ENCODE data around the gene DENND1C. TPM values are rescaled to one million over a fixed set of nuclear protein-coding genes. Genes with fewer than 3 reads are reported as not detected.

The DENND1C gene
- polyA plus RNA-seq, 2 of the 4 experiments (the other 2 are of a cell fraction) = 0.30 to 0.32 TPM

DNA sequence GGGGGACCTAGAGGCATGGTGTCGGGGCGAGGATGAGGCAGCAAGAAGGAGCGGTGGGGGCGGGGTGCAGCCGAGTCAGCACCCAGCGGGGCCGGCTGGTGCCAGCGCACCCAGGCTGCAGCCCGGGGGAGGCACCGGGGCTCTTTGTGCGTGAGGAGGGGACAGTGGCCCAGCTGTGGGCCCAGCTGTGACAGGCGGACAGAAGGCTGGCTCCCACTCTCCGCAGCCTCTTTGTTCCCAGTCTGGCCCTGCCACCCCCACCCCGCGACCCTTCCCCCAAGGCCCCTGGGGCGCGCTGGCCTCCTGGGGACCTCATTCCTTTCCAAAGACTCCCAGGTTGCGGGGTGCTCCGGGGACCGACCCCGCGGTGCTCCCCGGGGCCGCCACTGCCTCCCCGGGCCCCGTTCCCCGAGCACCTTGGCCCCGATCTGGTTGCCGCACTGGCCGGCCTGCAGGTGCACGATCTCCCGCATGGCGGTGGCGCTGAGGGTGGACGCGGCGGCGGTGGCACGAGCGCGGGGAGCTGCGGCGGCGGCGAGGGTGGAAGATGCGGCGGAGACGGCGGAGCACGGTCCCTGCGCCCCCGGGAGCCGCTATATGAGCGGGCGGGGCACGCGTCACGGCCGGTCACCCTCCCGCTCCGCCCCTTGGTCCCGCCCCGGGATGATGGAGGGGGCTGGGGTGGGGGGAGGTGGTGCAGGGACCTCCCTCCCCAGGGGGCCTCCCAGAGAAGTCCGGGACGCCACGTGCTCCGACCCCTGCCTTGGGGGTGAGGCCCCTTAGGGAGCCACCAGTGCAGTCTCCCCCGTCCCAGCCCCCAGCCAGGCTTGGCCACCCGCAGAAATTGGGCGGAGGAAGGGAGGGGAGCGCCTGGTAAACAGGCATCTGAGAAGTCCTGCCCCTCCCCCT lies 20.4 kb upstream of the DENND1C start, which contains the start of gene TUBB4A:
Gene TUBB4A (minus strand): TSS at position 570 of the 909 bp plus-strand sequence. CDS start 97 bp downstream, at position 473.
- 30% methylated on average over 6 of the region's 71 CpGs for WGBS (ENCODE audit: missing lambda C conversion rate)
- TF ChIP-seq EP300 (IDR thresholded peaks at IDR 0.05) (no peak), RFX5 (IDR thresholded peaks at IDR 0.05) (no peak), RAD21 (conservative IDR thresholded peaks at IDR 0.05 in 1 of 2, IDR thresholded peaks at IDR 0.05 in 1 of 2) (no peak), FOXS1 (CRISPR knock-in tag; IDR thresholded peaks at IDR 0.05) (no peak), MAFK (IDR thresholded peaks at IDR 0.05; ENCODE audit: partially characterized antibody) (no peak), HEYL (CRISPR knock-in tag; IDR thresholded peaks at IDR 0.05) (no peak), POLR2A (IDR thresholded peaks at IDR 0.05; ENCODE audit: low read length) (peak; percentile 28; the same call in 1 of the 2 replicates), PHF8 (IDR thresholded peaks at IDR 0.05; ENCODE audit: borderline replicate concordance, low read depth) (peak; percentile 62; the same call in 1 of the 2 replicates), SREBF2 (IDR thresholded peaks at IDR 0.05) (no peak), HOXA7 (CRISPR knock-in tag; IDR thresholded peaks at IDR 0.05) (no peak), EHF (CRISPR knock-in tag; IDR thresholded peaks at IDR 0.05) (no peak), ZFP36 (IDR thresholded peaks at IDR 0.05; ENCODE audit: borderline replicate concordance, partially characterized antibody) (no peak)
- TF ChIP-seq, protein P1, sequence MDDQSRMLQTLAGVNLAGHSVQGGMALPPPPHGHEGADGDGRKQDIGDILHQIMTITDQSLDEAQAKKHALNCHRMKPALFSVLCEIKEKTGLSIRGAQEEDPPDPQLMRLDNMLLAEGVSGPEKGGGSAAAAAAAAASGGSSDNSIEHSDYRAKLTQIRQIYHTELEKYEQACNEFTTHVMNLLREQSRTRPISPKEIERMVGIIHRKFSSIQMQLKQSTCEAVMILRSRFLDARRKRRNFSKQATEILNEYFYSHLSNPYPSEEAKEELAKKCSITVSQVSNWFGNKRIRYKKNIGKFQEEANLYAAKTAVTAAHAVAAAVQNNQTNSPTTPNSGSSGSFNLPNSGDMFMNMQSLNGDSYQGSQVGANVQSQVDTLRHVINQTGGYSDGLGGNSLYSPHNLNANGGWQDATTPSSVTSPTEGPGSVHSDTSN (IDR thresholded peaks at IDR 0.05) = no peak
- TF ChIP-seq, protein P2, sequence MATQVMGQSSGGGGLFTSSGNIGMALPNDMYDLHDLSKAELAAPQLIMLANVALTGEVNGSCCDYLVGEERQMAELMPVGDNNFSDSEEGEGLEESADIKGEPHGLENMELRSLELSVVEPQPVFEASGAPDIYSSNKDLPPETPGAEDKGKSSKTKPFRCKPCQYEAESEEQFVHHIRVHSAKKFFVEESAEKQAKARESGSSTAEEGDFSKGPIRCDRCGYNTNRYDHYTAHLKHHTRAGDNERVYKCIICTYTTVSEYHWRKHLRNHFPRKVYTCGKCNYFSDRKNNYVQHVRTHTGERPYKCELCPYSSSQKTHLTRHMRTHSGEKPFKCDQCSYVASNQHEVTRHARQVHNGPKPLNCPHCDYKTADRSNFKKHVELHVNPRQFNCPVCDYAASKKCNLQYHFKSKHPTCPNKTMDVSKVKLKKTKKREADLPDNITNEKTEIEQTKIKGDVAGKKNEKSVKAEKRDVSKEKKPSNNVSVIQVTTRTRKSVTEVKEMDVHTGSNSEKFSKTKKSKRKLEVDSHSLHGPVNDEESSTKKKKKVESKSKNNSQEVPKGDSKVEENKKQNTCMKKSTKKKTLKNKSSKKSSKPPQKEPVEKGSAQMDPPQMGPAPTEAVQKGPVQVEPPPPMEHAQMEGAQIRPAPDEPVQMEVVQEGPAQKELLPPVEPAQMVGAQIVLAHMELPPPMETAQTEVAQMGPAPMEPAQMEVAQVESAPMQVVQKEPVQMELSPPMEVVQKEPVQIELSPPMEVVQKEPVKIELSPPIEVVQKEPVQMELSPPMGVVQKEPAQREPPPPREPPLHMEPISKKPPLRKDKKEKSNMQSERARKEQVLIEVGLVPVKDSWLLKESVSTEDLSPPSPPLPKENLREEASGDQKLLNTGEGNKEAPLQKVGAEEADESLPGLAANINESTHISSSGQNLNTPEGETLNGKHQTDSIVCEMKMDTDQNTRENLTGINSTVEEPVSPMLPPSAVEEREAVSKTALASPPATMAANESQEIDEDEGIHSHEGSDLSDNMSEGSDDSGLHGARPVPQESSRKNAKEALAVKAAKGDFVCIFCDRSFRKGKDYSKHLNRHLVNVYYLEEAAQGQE (IDR thresholded peaks at IDR 0.05) = no peak
- TF ChIP-seq, protein P3, sequence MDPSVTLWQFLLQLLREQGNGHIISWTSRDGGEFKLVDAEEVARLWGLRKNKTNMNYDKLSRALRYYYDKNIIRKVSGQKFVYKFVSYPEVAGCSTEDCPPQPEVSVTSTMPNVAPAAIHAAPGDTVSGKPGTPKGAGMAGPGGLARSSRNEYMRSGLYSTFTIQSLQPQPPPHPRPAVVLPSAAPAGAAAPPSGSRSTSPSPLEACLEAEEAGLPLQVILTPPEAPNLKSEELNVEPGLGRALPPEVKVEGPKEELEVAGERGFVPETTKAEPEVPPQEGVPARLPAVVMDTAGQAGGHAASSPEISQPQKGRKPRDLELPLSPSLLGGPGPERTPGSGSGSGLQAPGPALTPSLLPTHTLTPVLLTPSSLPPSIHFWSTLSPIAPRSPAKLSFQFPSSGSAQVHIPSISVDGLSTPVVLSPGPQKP (IDR thresholded peaks at IDR 0.05; ENCODE audit: low read depth, low read length) = no peak

DNA sequence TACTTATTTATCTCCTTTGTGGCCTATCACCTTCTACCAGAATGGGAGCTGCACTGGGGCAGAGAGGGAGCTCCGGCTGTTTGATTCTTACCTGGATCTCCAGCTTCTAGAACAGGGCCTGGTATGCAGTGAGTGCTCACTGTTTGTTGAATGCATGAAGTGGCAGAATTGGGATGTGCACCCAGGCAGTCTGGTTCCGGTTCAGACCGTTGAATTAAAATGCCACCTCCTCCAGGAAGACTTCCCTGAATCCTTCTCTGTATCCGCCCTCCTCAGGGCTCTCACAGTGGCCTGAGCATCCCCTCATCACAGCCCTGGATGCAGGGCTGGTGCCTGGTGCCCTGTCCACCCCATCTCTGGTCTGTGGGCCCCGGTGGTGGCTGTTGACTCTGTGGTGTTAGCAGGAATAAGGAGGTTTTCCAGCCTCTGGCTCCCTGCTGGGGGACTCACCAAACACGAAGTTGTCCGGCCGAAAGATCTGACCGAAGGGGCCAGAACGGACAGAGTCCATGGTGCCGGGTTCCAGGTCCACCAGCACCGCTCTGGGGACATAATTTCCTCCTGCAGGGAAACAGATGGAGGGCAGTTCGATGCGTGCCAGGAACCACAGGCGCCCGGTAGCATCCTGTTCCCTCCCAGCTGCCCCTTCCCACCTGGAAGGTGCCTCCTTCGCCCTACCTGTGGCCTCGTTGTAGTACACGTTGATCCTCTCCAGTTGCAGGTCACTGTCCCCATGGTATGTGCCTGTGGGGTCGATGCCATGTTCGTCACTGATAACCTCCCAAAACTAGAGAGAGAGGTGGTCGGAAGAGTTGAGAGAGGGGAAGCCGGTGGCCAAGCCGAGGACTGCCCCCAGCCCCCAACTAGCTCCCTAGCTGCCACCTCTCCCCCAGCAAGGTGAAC lies 19.5 kb upstream of the DENND1C start:
- H3K9me3 ChIP-seq = no peaks in the 10 kb centered on the region
- H3K4me1 ChIP-seq = peaks cover 5% of the 10 kb centered on the region; the same call in 2 of the 3 replicates
- DNase-seq (ENCODE audit: low read depth in 1 of 2, low spot score in 1 of 2) (no peak), FAIRE-seq (no peak), ATAC-seq (no peak)
- ChIA-PET POLR2A (interaction anchor here (0.6 kb wide), 1 partner anchor 10 kb away, joined by 4 read pairs; no protein-coding TSS in a partner anchor), CTCF (interaction anchor here (0.6 to 2.0 kb wide), 4 partner anchors 16 to 51 kb away, joined by 3 to 8 read pairs (median 3); partner anchors contain the start of gene DENND1C)
- TF ChIP-seq ZFP36 (IDR thresholded peaks at IDR 0.05; ENCODE audit: borderline replicate concordance, partially characterized antibody) (peak; percentile 86), RNF2 (IDR thresholded peaks at IDR 0.05; ENCODE audit: borderline replicate concordance, low read depth) (no peak), HOXB13 (CRISPR knock-in tag; IDR thresholded peaks at IDR 0.05; ENCODE audit: low read depth) (no peak), MAFK (IDR thresholded peaks at IDR 0.05; ENCODE audit: partially characterized antibody) (no peak), CHD4 (IDR thresholded peaks at IDR 0.05; ENCODE audit: borderline replicate concordance) (no peak)
- TF ChIP-seq, protein P4, sequence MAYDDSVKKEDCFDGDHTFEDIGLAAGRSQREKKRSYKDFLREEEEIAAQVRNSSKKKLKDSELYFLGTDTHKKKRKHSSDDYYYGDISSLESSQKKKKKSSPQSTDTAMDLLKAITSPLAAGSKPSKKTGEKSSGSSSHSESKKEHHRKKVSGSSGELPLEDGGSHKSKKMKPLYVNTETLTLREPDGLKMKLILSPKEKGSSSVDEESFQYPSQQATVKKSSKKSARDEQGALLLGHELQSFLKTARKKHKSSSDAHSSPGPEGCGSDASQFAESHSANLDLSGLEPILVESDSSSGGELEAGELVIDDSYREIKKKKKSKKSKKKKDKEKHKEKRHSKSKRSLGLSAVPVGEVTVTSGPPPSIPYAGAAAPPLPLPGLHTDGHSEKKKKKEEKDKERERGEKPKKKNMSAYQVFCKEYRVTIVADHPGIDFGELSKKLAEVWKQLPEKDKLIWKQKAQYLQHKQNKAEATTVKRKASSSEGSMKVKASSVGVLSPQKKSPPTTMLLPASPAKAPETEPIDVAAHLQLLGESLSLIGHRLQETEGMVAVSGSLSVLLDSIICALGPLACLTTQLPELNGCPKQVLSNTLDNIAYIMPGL (CRISPR knock-in tag; IDR thresholded peaks at IDR 0.05; ENCODE audit: borderline replicate concordance) = no peak
- peak overlapping the region; percentile 81 for H3K4me3 ChIP-seq
- H3K27ac ChIP-seq = peak overlapping the region in 1 of 2 experiments; percentile 94; a peak in 4 of 6 replicates
- WGBS (ENCODE audit: missing lambda C conversion rate) = 89% methylated on average over 16 of the region's 24 CpGs
- H3K4me2 ChIP-seq = peak overlapping the region; percentile 98

More for the DNA sequence above, 20.4 kb upstream of the DENND1C start, which contains the start of gene TUBB4A:
- FAIRE-seq (no peak), ATAC-seq (peak; percentile 74 to 80; a peak in 5 of 6 replicates), DNase-seq (ENCODE audit: low read depth in 1 of 2, low spot score in 1 of 2) (peak in 1 of 2 experiments; percentile 54)
- CTCF ChIA-PET = interaction anchor here (0.6 to 1.3 kb wide), 3 partner anchors 21 to 50 kb away, joined by 3 read pairs; partner anchors contain the start of gene DENND1C
- Histone ChIP-seq H3K9me3 (no peaks in the 10 kb centered on the region), H3K27ac (peak within 1 kb of the TSS; percentile 79 to 94), H3K4me3 (peak within 1 kb of the TSS; percentile 81), H3K4me2 (peak within 1 kb of the TSS; percentile 98), H3K4me1 (peaks cover 5% of the 10 kb centered on the region; the same call in 2 of the 3 replicates)
- POLR2A ChIA-PET = no interaction called here

Data from A549 (cell line).